Hepatocyte (in vitro differentiated cells): ENCODE data around the gene NTSR1. TPM values are rescaled to one million over a fixed set of nuclear protein-coding genes. Genes with fewer than 3 reads are reported as not detected.

Source experiments
- DNase-seq: peaks from one replicate; pipeline ENCODE4 v3.0.0-alpha.2; 2016; ENCODE audit warnings: low spot score
- H2AFZ ChIP-seq: fragments of 200-600 bp; sonication (generic); 2 replicates; pipeline ENCODE4 v1.6.0; 2016; ENCODE audit warnings: antibody characterized with exemption, mild to moderate bottlenecking
- H3K27ac ChIP-seq: fragments of 200-600 bp; sonication (generic); 2 replicates; pipeline ENCODE4 v1.5.1; 2016; ENCODE audit warnings: mild to moderate bottlenecking
- H3K27me3 ChIP-seq: fragments of 200-600 bp; sonication (generic); 2 replicates; pipeline ENCODE4 v1.6.1; 2016
- H3K36me3 ChIP-seq: fragments of 200-600 bp; sonication (generic); replicated peaks from 2 replicates; pipeline ENCODE4 v1.5.1; 2016; ENCODE audit warnings: low read depth; ENCODE audit not compliant: insufficient read depth
- H3K4me1 ChIP-seq: fragments of 200-600 bp; sonication (generic); 2 replicates; pipeline ENCODE4 v1.5.1; 2016; ENCODE audit warnings: mild to moderate bottlenecking, moderate library complexity; ENCODE audit not compliant: insufficient read depth
- H3K4me2 ChIP-seq: fragments of 200-600 bp; sonication (generic); 2 replicates; pipeline ENCODE4 v1.6.0; 2016
- H3K4me3 ChIP-seq: fragments of 200-600 bp; sonication (generic); 2 replicates; pipeline ENCODE4 v1.5.1; 2016; ENCODE audit warnings: mild to moderate bottlenecking
- H3K79me2 ChIP-seq: fragments of 200-600 bp; sonication (generic); 2 replicates; pipeline ENCODE4 v1.6.0; 2017; ENCODE audit warnings: mild to moderate bottlenecking
- H3K9me2 ChIP-seq: fragments of 200-600 bp; sonication (generic); replicated peaks from 2 replicates; pipeline ENCODE4 v1.6.0; 2017; ENCODE audit warnings: mild to moderate bottlenecking; ENCODE audit not compliant: insufficient read depth
- H3K9me3 ChIP-seq: fragments of 200-600 bp; sonication (generic); 2 replicates; pipeline ENCODE4 v1.5.1; 2016; ENCODE audit warnings: low read depth, mild to moderate bottlenecking
- H4K20me1 ChIP-seq: fragments of 200-600 bp; sonication (generic); 2 replicates; pipeline ENCODE4 v1.6.0; 2016; ENCODE audit warnings: mild to moderate bottlenecking; ENCODE audit not compliant: insufficient read depth, poor library complexity, severe bottlenecking
- CTCF ChIP-seq: fragments of 200-600 bp; sonication (generic); IDR thresholded peaks from 2 replicates; pipeline ENCODE4 v1.5.1; 2016; ENCODE audit warnings: antibody characterized with exemption, mild to moderate bottlenecking; ENCODE audit not compliant: poor library complexity
- EZH2 ChIP-seq: fragments of 200-600 bp; sonication (generic); IDR thresholded peaks from 2 replicates; pipeline ENCODE4 v1.6.1; 2016; ENCODE audit warnings: antibody characterized with exemption, mild to moderate bottlenecking, borderline replicate concordance
- EZH2phosphoT487 ChIP-seq: fragments of 200-600 bp; sonication (generic); IDR thresholded peaks from one replicate; pipeline ENCODE4 v1.6.1; 2018; ENCODE audit warnings: antibody characterized with exemption, mild to moderate bottlenecking, low read depth, moderate library complexity; ENCODE audit not compliant: unreplicated experiment, severe bottlenecking
- WGBS: methylation state at CpG from one replicate; pipeline ENCODE4 v1.1.6; 2016; ENCODE audit warnings: low lambda C conversion rate; ENCODE audit errors: missing lambda C conversion rate; 5-methylcytosine and 5-hydroxymethylcytosine counted together
- polyA plus RNA-seq: library from polyadenylated mRNA; unstranded; fragments of >200 nt; fragmentation: Nextera tagmentation; extraction: Ambion mirVana; gene quantifications from 2 replicates; pipeline ENCODE4 v1.2.1, GENCODE V29; 2016
- total RNA-seq: library from RNA; depleted of rRNA; stranded (reverse); fragments of >200 nt; gene quantifications from 2 replicates; pipeline ENCODE4 v1.2.3, GENCODE V29; 2014

The NTSR1 gene
- total and polyA plus RNA-seq, 2 experiments from 2014 or later: 0.37 TPM; not detected in 1

GRCh38 chr20:62723351-62723750, 14.7 kb downstream of the NTSR1 start:
- H3K79me2 ChIP-seq: no peaks in the 10 kb centered on the region
- H3K4me1 ChIP-seq: no peaks in the 10 kb centered on the region
- no peaks in the 10 kb centered on the region for H3K27me3 ChIP-seq
- peaks cover 11% of the 10 kb centered on the region for H3K9me3 ChIP-seq
- H3K4me2 ChIP-seq: no peak overlapping the region
- H3K36me3 ChIP-seq: no peaks in the 10 kb centered on the region
- TF ChIP-seq EZH2 (no peak), EZH2phosphoT487 (no peak), CTCF (no peak)
- 78% methylated on average over 13 of the region's 13 CpGs for WGBS
- no peaks in the 10 kb centered on the region for H3K9me2 ChIP-seq
- no peak for DNase-seq
- H3K4me3 ChIP-seq: no peak overlapping the region
- H2AFZ ChIP-seq: no peak overlapping the region
- no peaks in the 10 kb centered on the region for H4K20me1 ChIP-seq
- H3K27ac ChIP-seq: no peak overlapping the region

GRCh38 chr20:62723768-62724450, 15.3 kb downstream of the NTSR1 start:
- no peak for DNase-seq
- no peak overlapping the region for H3K27ac ChIP-seq

GRCh38 chr20:62724692-62725595, 16.3 kb downstream of the NTSR1 start:
- 85% methylated on average over 23 of the region's 24 CpGs for WGBS

More at GRCh38 chr20:62723768-62724450, 15.3 kb downstream of the NTSR1 start:
- H3K79me2 ChIP-seq: no peaks in the 10 kb centered on the region
- 77% methylated on average over 11 of the region's 11 CpGs for WGBS
- TF ChIP-seq EZH2phosphoT487 (no peak), EZH2 (no peak), CTCF (no peak)
- H3K9me3 ChIP-seq: peaks cover 11% of the 10 kb centered on the region
- no peaks in the 10 kb centered on the region for H3K4me1 ChIP-seq
- H3K27me3 ChIP-seq: no peaks in the 10 kb centered on the region
- no peaks in the 10 kb centered on the region for H3K36me3 ChIP-seq
- H3K4me2 ChIP-seq: no peak overlapping the region
- H4K20me1 ChIP-seq: no peaks in the 10 kb centered on the region
- H3K4me3 ChIP-seq: no peak overlapping the region
- H3K9me2 ChIP-seq: no peaks in the 10 kb centered on the region
- no peak overlapping the region for H2AFZ ChIP-seq

More at GRCh38 chr20:62724692-62725595, 16.3 kb downstream of the NTSR1 start:
- Histone ChIP-seq H3K27ac (no peak overlapping the region), H3K27me3 (no peaks in the 10 kb centered on the region), H4K20me1 (no peaks in the 10 kb centered on the region), H3K36me3 (no peaks in the 10 kb centered on the region), H3K9me3 (peaks cover 11% of the 10 kb centered on the region), H3K9me2 (no peaks in the 10 kb centered on the region), H3K4me3 (no peak overlapping the region), H3K79me2 (no peaks in the 10 kb centered on the region), H3K4me2 (no peak overlapping the region), H3K4me1 (no peaks in the 10 kb centered on the region), H2AFZ (no peak overlapping the region)
- TF ChIP-seq EZH2: no peak
- no peak for TF ChIP-seq CTCF
- TF ChIP-seq EZH2phosphoT487: no peak
- DNase-seq: no peak
